Gastroesophageal sphincter (tissue), 3 donors: Measurements from ENCODE around the gene SMIM27.

Source experiments
- EP300 ChIP-seq: sonication (generic); formaldehyde crosslinking; IDR thresholded peaks from one replicate; pipeline ENCODE4 v1.6.1; 2017; ENCODE audit warnings: antibody characterized with exemption, mild to moderate bottlenecking
- POLR2A ChIP-seq, 2 donors: fragments of 450-650 bp; IDR thresholded peaks; one replicate each; pipeline ENCODE4 v1.6.1; 2017; ENCODE audit warnings: antibody characterized with exemption in 2 of 2, mild to moderate bottlenecking in 2 of 2, moderate library complexity in 1 of 2
- POLR2AphosphoS5 ChIP-seq: sonication (generic); formaldehyde crosslinking; IDR thresholded peaks from one replicate; pipeline ENCODE4 v1.6.1; 2017; ENCODE audit warnings: antibody characterized with exemption
- TF ChIP-seq, protein P1 (sequence below), 4 experiments: fragments of 200-600 bp in 2 of 4; fragments of 450-650 bp in 2 of 4; sonication (generic) in 1 of 4; IDR thresholded peaks; one replicate each; pipeline ENCODE4 v1.5.1; 2017 to 2019; ENCODE audit warnings: antibody characterized with exemption in 4 of 4, mild to moderate bottlenecking in 2 of 4, moderate library complexity in 2 of 4

DNA sequence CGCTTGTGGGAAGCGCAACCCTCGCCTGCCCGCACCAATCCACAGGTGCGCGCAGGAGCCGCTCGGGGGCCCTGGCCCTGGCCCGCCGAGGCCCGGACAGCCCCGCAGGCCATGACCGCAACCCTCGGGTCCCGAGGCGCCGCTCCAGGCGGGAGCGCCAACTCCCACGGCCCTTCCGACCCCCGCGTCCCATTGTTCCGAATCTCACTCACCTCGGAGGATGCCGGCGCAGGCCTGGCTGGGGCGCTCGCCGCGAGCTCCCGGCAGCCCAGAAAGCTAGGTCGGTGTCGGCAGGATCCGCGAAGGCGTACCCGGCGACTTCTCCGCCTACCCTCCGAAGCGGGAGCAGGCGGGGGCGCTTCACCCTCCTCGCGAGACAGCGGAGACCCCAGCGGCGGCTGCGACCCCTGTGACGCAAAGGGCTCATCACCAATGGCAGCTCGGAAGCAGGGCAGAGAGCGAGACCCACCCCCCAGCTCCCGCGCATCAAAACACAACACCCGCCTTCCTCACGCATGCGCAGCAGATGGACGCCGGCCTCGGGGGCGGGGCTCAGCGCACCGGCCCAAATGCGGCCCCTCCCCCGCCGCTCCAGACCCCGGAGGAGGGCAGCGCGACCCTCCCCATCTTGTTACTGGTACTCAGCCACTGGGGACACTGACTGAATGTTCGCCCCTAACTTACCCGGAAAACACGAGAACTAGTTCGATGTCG is 1.4 kb upstream of the SMIM27 start:
- TF ChIP-seq POLR2A (IDR thresholded peaks at IDR 0.05) = peak; percentile 33 to 40
- no peak for TF ChIP-seq EP300
- TF ChIP-seq, protein P1, sequence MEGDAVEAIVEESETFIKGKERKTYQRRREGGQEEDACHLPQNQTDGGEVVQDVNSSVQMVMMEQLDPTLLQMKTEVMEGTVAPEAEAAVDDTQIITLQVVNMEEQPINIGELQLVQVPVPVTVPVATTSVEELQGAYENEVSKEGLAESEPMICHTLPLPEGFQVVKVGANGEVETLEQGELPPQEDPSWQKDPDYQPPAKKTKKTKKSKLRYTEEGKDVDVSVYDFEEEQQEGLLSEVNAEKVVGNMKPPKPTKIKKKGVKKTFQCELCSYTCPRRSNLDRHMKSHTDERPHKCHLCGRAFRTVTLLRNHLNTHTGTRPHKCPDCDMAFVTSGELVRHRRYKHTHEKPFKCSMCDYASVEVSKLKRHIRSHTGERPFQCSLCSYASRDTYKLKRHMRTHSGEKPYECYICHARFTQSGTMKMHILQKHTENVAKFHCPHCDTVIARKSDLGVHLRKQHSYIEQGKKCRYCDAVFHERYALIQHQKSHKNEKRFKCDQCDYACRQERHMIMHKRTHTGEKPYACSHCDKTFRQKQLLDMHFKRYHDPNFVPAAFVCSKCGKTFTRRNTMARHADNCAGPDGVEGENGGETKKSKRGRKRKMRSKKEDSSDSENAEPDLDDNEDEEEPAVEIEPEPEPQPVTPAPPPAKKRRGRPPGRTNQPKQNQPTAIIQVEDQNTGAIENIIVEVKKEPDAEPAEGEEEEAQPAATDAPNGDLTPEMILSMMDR (IDR thresholded peaks at IDR 0.05) = peak in 1 of 4 experiments; percentile 30
- TF ChIP-seq POLR2AphosphoS5 = no peak
